H1 (cell line): ENCODE measurements around the gene SEMA5B. TPM values are rescaled to one million over a fixed set of nuclear protein-coding genes. Genes with fewer than 3 reads are reported as not detected.

Experiments
- CTCF ChIA-PET: fragments of 300-600 bp; sonication (Branson Sonifier 250); formaldehyde crosslinking; loops from one replicate; lab custom pipeline; 2021; ENCODE audit not compliant: partially characterized antibody; lab: Charles Lee
- POLR2A ChIA-PET: fragments of 300-600 bp; sonication (Branson Sonifier 250); formaldehyde crosslinking; loops from one replicate; lab custom pipeline; 2021; ENCODE audit warnings: inconsistent platforms; ENCODE audit not compliant: partially characterized antibody; lab: Charles Lee
- DNase-seq, 2 experiments: peaks; one replicate each; pipeline versions ENCODE4 v3.0.0 to v3.0.0-alpha.2; 2010 to 2022; ENCODE audit warnings: low spot score in 2 of 2, low read depth in 1 of 2, mixed read lengths in 1 of 2
- FAIRE-seq: peaks from 2 replicates; lab custom pipeline; 2011; peaks lifted over from hg19 to GRCh38; lab: Jason Lieb, UNC
- H2AFZ ChIP-seq: 2 replicates; pipeline ENCODE4 v1.8.1; 2012; ENCODE audit warnings: low read length, inconsistent platforms
- H2AK5ac ChIP-seq: 2 replicates; pipeline ENCODE4 v1.6.1; 2013; ENCODE audit warnings: low read depth, low read length
- H2BK120ac ChIP-seq: replicated peaks from 2 replicates; pipeline ENCODE3; 2013; ENCODE audit warnings: low read depth, low read length, inconsistent platforms
- H2BK12ac ChIP-seq: 2 replicates; pipeline ENCODE4 v1.6.1; 2013; ENCODE audit warnings: low read depth, low read length
- H2BK15ac ChIP-seq: 2 replicates; pipeline ENCODE4 v1.6.1; 2013; ENCODE audit warnings: low read length
- H2BK20ac ChIP-seq: 2 replicates; pipeline ENCODE4 v1.6.1; 2013; ENCODE audit warnings: low read length
- H2BK5ac ChIP-seq: 2 replicates; pipeline ENCODE4 v1.6.1; 2013; ENCODE audit warnings: low read depth, low read length
- H3K14ac ChIP-seq: 2 replicates; pipeline ENCODE4 v1.6.1; 2013; ENCODE audit warnings: inconsistent platforms; ENCODE audit not compliant: insufficient read length
- H3K18ac ChIP-seq: 2 replicates; pipeline ENCODE4 v1.6.1; 2013; ENCODE audit warnings: low read length; ENCODE audit errors: extremely low read depth
- H3K23ac ChIP-seq: 2 replicates; pipeline ENCODE4 v1.6.1; 2013; ENCODE audit warnings: inconsistent platforms; ENCODE audit not compliant: insufficient read length
- H3K23me2 ChIP-seq: 2 replicates; pipeline ENCODE4 v1.6.1; 2013; ENCODE audit warnings: low read depth, low read length
- H3K27ac ChIP-seq: 2 replicates; pipeline ENCODE4 v1.6.1; 2011; ENCODE audit warnings: low read depth, low read length, inconsistent platforms
- H3K27me3 ChIP-seq, 4 experiments: replicated peaks in 1 of 4; 1 replicate in 1 of 4; 2 replicates in 3 of 4; pipeline versions ENCODE4 v1.6.1 to v1.8.1; 2011 to 2013; ENCODE audit warnings: low read length in 3 of 4, mild to moderate bottlenecking in 3 of 4, inconsistent platforms in 2 of 4, mixed read lengths in 2 of 4, moderate library complexity in 1 of 4; ENCODE audit not compliant: control insufficient read depth in 3 of 4, insufficient read depth in 3 of 4; ENCODE audit errors: extremely low read depth in 1 of 4
- H3K36me3 ChIP-seq, 4 experiments: 2 replicates each; pipeline versions ENCODE4 v1.6.1 to v1.8.1; 2011 to 2013; ENCODE audit warnings: mild to moderate bottlenecking in 4 of 4, low read length in 3 of 4, moderate library complexity in 2 of 4, control low read depth in 1 of 4, inconsistent platforms in 1 of 4; ENCODE audit not compliant: insufficient read depth in 4 of 4, control insufficient read depth in 2 of 4
- H3K4ac ChIP-seq: replicated peaks from 2 replicates; pipeline ENCODE3; 2013; ENCODE audit warnings: low read length, low read depth, mixed read lengths, inconsistent platforms; ENCODE audit not compliant: insufficient read length
- H3K4me1 ChIP-seq, 4 experiments: replicated peaks in 1 of 4; 1 replicate in 1 of 4; 2 replicates in 3 of 4; pipeline versions ENCODE4 v1.6.1 to v1.8.1; 2011 to 2013; ENCODE audit warnings: low read length in 3 of 4, inconsistent platforms in 2 of 4, mixed read lengths in 1 of 4; ENCODE audit not compliant: insufficient read depth in 4 of 4, control insufficient read depth in 3 of 4
- H3K4me2 ChIP-seq, 2 experiments: 2 replicates each; pipeline versions ENCODE4 v1.6.1 to v1.8.1; 2011 to 2013; ENCODE audit warnings: low read depth in 2 of 2, low read length in 2 of 2, control low read depth in 1 of 2, inconsistent platforms in 1 of 2, mild to moderate bottlenecking in 1 of 2; ENCODE audit not compliant: insufficient read depth in 1 of 2
- H3K4me3 ChIP-seq, 4 experiments: fragments of 200-600, 300-600 bp in 1 of 4; sonication (generic), shearing (Covaris generic), sonication (Bioruptor Twin) in 1 of 4; 2 replicates each; pipeline versions ENCODE4 v1.5.1 to v1.8.1; 2011 to 2016; ENCODE audit warnings: low read length in 4 of 4, low read depth in 3 of 4, control low read depth in 2 of 4, inconsistent platforms in 2 of 4, mild to moderate bottlenecking in 2 of 4, mixed read lengths in 1 of 4, moderate library complexity in 1 of 4; ENCODE audit not compliant: insufficient read depth in 2 of 4; ENCODE audit errors: extremely low read depth in 1 of 4
- H3K56ac ChIP-seq: replicated peaks from 2 replicates; pipeline ENCODE3; 2013; ENCODE audit warnings: low read depth, mild to moderate bottlenecking, mixed read lengths, low read length, inconsistent platforms; ENCODE audit not compliant: insufficient read length
- H3K79me1 ChIP-seq: 2 replicates; pipeline ENCODE4 v1.6.1; 2013; ENCODE audit warnings: low read depth, low read length, control low read depth
- H3K79me2 ChIP-seq, 2 experiments: 2 replicates each; pipeline versions ENCODE4 v1.6.1 to v1.8.1; 2012 to 2013; ENCODE audit warnings: low read length in 2 of 2, mild to moderate bottlenecking in 2 of 2, inconsistent platforms in 1 of 2; ENCODE audit not compliant: insufficient read depth in 2 of 2, control insufficient read depth in 1 of 2
- H3K9ac ChIP-seq, 4 experiments: replicated peaks in 1 of 4; 1 replicate in 1 of 4; 2 replicates in 3 of 4; pipeline versions ENCODE4 v1.6.1 to v1.8.1; 2011 to 2013; ENCODE audit warnings: low read depth in 3 of 4, low read length in 3 of 4, control low read depth in 2 of 4, mild to moderate bottlenecking in 2 of 4, moderate library complexity in 2 of 4, inconsistent platforms in 1 of 4; ENCODE audit errors: extremely low read depth in 1 of 4
- H3K9me3 ChIP-seq, 2 experiments: 2 replicates each; pipeline versions ENCODE4 v1.6.1 to v1.8.1; 2012 to 2013; ENCODE audit warnings: mild to moderate bottlenecking in 2 of 2, moderate library complexity in 2 of 2, control low read depth in 1 of 2, inconsistent platforms in 1 of 2, low read depth in 1 of 2, low read length in 1 of 2, mixed read lengths in 1 of 2; ENCODE audit not compliant: insufficient read depth in 2 of 2
- H4K20me1 ChIP-seq, 2 experiments: replicated peaks in 1 of 2; 2 replicates each; pipeline versions ENCODE3 to v1.8.1; 2011 to 2013; ENCODE audit warnings: inconsistent platforms in 2 of 2, low read length in 2 of 2, mild to moderate bottlenecking in 1 of 2; ENCODE audit not compliant: insufficient read depth in 2 of 2, control insufficient read depth in 1 of 2
- H4K5ac ChIP-seq: 2 replicates; pipeline ENCODE4 v1.6.1; 2013; ENCODE audit warnings: low read length, low read depth, mixed read lengths, inconsistent platforms; ENCODE audit not compliant: insufficient read length
- H4K8ac ChIP-seq: 2 replicates; pipeline ENCODE4 v1.8.0; 2013; ENCODE audit warnings: mild to moderate bottlenecking, moderate library complexity, low read length, inconsistent platforms; ENCODE audit not compliant: insufficient read depth; ENCODE audit errors: extremely low read depth
- H4K91ac ChIP-seq: replicated peaks from 2 replicates; pipeline ENCODE3; 2013; ENCODE audit warnings: low read length, mixed read lengths, inconsistent platforms; ENCODE audit not compliant: insufficient read length
- ASH2L ChIP-seq: fragments of 200-600, 300-600 bp; sonication (generic); IDR thresholded peaks from one replicate; pipeline ENCODE4 v1.7.1; 2017; ENCODE audit warnings: low read length
- BCL11A ChIP-seq, 2 experiments: IDR thresholded peaks; one replicate each; pipeline ENCODE4 v1.6.1; 2011; ENCODE audit warnings: low read depth in 2 of 2, low read length in 2 of 2, mild to moderate bottlenecking in 2 of 2
- CBX5 ChIP-seq: fragments of 300-800, 300-1000 bp; sonication (generic); IDR thresholded peaks from 2 replicates; pipeline ENCODE4 v1.7.1; 2016; ENCODE audit warnings: antibody characterized with exemption, low read length, low read depth
- CHD2 ChIP-seq: IDR thresholded peaks from 2 replicates; pipeline ENCODE4 v1.6.1; 2012; ENCODE audit warnings: low read length, improper control_type of control experiment
- EGR1 ChIP-seq: IDR thresholded peaks from 2 replicates; pipeline ENCODE4 v1.6.1; 2011; ENCODE audit warnings: low read depth, low read length, borderline replicate concordance
- EZH2 ChIP-seq: fragments of 200-600 bp; sonication (generic); IDR thresholded peaks from 2 replicates; pipeline ENCODE4 v1.7.1; 2012; ENCODE audit warnings: low read depth, mild to moderate bottlenecking, moderate library complexity, low read length, inconsistent platforms; ENCODE audit not compliant: severe bottlenecking
- JUND ChIP-seq: IDR thresholded peaks from 2 replicates; pipeline ENCODE4 v1.6.1; 2011; ENCODE audit warnings: mild to moderate bottlenecking, improper control_type of control experiment, low read length
- KDM5A ChIP-seq: fragments of 200-600 bp; IDR thresholded peaks from 2 replicates; pipeline ENCODE4 v1.7.1; 2012; ENCODE audit warnings: mild to moderate bottlenecking, low read length, inconsistent platforms, mixed read lengths
- RAD21 ChIP-seq, 2 experiments: IDR thresholded peaks in 1 of 2; conservative IDR thresholded peaks in 1 of 2; 2 replicates each; pipeline ENCODE4 v1.6.1; 2011; ENCODE audit warnings: low read depth in 2 of 2, low read length in 2 of 2, improper control_type of control experiment in 1 of 2, inconsistent platforms in 1 of 2, mild to moderate bottlenecking in 1 of 2, moderate library complexity in 1 of 2
- RFX5 ChIP-seq: IDR thresholded peaks from 2 replicates; pipeline ENCODE4 v1.6.1; 2011; ENCODE audit warnings: low read depth, low read length, improper control_type of control experiment, borderline replicate concordance
- SIRT6 ChIP-seq: IDR thresholded peaks from one replicate; pipeline ENCODE4 v1.7.1; 2012; ENCODE audit warnings: low read length, inconsistent platforms
- SIX5 ChIP-seq: IDR thresholded peaks from 2 replicates; pipeline ENCODE4 v1.6.1; 2011; ENCODE audit warnings: mild to moderate bottlenecking, low read depth, low read length
- TAF1 ChIP-seq: IDR thresholded peaks from 2 replicates; pipeline ENCODE4 v1.6.1; 2011; ENCODE audit warnings: mild to moderate bottlenecking, low read depth, low read length
- YY1 ChIP-seq: IDR thresholded peaks from 2 replicates; pipeline ENCODE4 v1.6.1; 2011; ENCODE audit warnings: low read depth, mild to moderate bottlenecking, low read length
- WGBS, 2 experiments: shearing (Covaris generic) in 1 of 2; methylation state at CpG; one replicate each; pipeline versions ENCODE4 v1.1.6 to v1.1.7; 2013 to 2015; ENCODE audit warnings: low lambda C conversion rate in 2 of 2, mixed read lengths in 2 of 2, inconsistent platforms in 1 of 2, low coverage in 1 of 2, missing lambda C conversion rate in 1 of 2; ENCODE audit not compliant: insufficient replicate concordance in 2 of 2, insufficient coverage in 1 of 2, insufficient read length in 1 of 2; ENCODE audit errors: extremely low coverage in 1 of 2, missing lambda C conversion rate in 1 of 2; 5-methylcytosine and 5-hydroxymethylcytosine counted together
- polyA plus RNA-seq, 7 experiments: library from polyadenylated mRNA; depleted of rRNA in 3 of 7; stranded (reverse) in 5 of 7; unstranded in 2 of 7; fragments of >200 nt in 5 of 7; fragments of 200-250 nt in 2 of 7; gene quantifications; 1 replicate in 5 of 7; 2 replicates in 1 of 7; 4 replicates in 1 of 7; pipeline versions ENCODE4 v1.2.1 to v1.2.3, GENCODE V29; 2011 to 2013; ENCODE audit warnings: missing spikeins in 2 of 7, mixed read lengths in 2 of 7
- total RNA-seq: library from RNA; stranded (reverse); fragmentation: NEBNext Ultra II Directional; extraction: Animal tissue kit (Norgen Biotek cat#: 25700); gene quantifications from 2 replicates; pipeline ENCODE4 v1.2.1, GENCODE V29; 2021

Gene SEMA5B
- total and polyA plus RNA-seq, 2 of the 8 experiments (the other 6 are each of a cell fraction or from before 2014, with no cell fraction given): 13.1 to 22.4 TPM

DNA sequence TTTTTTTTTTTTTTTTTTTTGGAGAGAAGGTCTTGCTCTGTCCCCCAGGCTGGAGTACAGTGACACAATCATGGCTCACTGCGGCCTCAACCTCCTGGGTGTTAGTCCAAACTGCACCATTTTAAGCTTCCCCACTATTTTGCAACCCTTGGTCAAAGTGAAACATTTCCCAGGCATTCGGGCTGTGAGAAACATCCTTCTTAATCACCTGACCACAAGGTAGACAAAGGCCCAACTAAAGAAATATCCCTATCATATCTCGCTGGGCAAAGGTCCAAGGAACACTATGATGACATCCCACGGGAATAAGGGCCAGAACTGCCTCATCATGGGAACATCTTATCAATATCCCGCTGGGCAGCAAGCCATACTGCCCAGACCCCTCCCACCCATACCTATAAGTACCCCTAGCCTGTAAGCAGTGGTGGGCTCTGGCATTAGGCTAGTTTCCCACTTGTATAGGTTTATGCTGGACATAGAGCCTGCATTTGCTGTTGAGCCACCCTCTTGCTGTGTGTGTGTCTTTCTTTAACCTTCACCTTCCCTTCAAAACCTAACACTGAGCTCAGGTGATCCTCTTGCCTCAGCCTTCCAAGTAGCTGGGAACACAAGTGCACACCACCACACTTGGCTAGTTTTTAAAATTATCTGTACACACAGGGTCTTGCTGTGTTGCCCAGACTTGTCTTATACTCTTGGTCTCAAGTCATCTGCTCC is 95.2 kb downstream of the SEMA5B start:
- Histone ChIP-seq H3K79me2 (no peaks in the 10 kb centered on the region), H2BK12ac (no peak overlapping the region), H3K4me2 (no peak overlapping the region), H3K23ac (no peak overlapping the region), H4K5ac (no peak overlapping the region), H2BK5ac (no peak overlapping the region), H3K14ac (no peak overlapping the region), H3K23me2 (no peaks in the 10 kb centered on the region), H2AFZ (no peak overlapping the region), H2BK15ac (no peak overlapping the region), H3K4me1 (no peaks in the 10 kb centered on the region), H4K8ac (no peak overlapping the region), H3K9me3 (no peaks in the 10 kb centered on the region), H3K56ac (no peak overlapping the region), H3K9ac (no peak overlapping the region), H4K20me1 (peaks cover 0 to 2% of the 10 kb centered on the region in 2 experiments), H4K91ac (no peak overlapping the region), H3K18ac (no peak overlapping the region), H3K36me3 (no peaks in the 10 kb centered on the region), H3K27ac (no peak overlapping the region), H2BK120ac (no peak overlapping the region), H3K4ac (no peak overlapping the region), H2AK5ac (no peak overlapping the region), H3K4me3 (no peak overlapping the region), H3K27me3 (no peaks in the 10 kb centered on the region), H2BK20ac (no peak overlapping the region), H3K79me1 (no peaks in the 10 kb centered on the region; the same call in none of the 2 replicates)
- no peak for FAIRE-seq
- no peak for DNase-seq
- CTCF ChIA-PET: no interaction called here
- POLR2A ChIA-PET: interaction anchor here (0.6 kb wide), 1 partner anchor 27 kb away, joined by 4 read pairs; no protein-coding TSS in a partner anchor
- no peak for TF ChIP-seq RFX5
- TF ChIP-seq YY1: no peak
- no peak for TF ChIP-seq TAF1
- no peak for TF ChIP-seq EZH2
- no peak for TF ChIP-seq CHD2
- TF ChIP-seq BCL11A (IDR thresholded peaks at IDR 0.05; ENCODE audit: low read depth in 2 of 2, low read length in 2 of 2): no peak
- TF ChIP-seq SIX5: no peak
- TF ChIP-seq JUND: no peak
- no peak for TF ChIP-seq ASH2L
- no peak for TF ChIP-seq SIRT6
- no peak for TF ChIP-seq KDM5A
- no peak for TF ChIP-seq EGR1
- TF ChIP-seq RAD21 (IDR thresholded peaks at IDR 0.05 in 1 of 2, conservative IDR thresholded peaks at IDR 0.05 in 1 of 2; ENCODE audit: low read depth in 2 of 2, low read length in 2 of 2): no peak
- TF ChIP-seq CBX5: no peak
- WGBS, 2 experiments: 84% methylated on average over 4 of the region's 5 CpGs; no CpG with 5 or more reads in 1 of the 2 experiments
